KMS-11 (cell line): Measurements from ENCODE around the gene PURA.

Experiments
- H2AFZ ChIP-seq: fragments of 200-600 bp; sonication (generic); 2 replicates; pipeline ENCODE4 v1.6.1; 2016; ENCODE audit warnings: antibody characterized with exemption, mixed run types, low read depth
- H3K27ac ChIP-seq: fragments of 200-600 bp; sonication (generic); 2 replicates; pipeline ENCODE4 v1.6.1; 2016; ENCODE audit warnings: mild to moderate bottlenecking, mixed run types
- H3K27me3 ChIP-seq: fragments of 200-600 bp; sonication (generic); 2 replicates; pipeline ENCODE4 v1.6.1; 2017; ENCODE audit warnings: mild to moderate bottlenecking, low read depth, mixed run types, moderate library complexity; ENCODE audit not compliant: insufficient read depth
- H3K36me3 ChIP-seq: fragments of 200-600 bp; sonication (generic); 2 replicates; pipeline ENCODE4 v1.6.1; 2017; ENCODE audit warnings: mild to moderate bottlenecking, mixed run types; ENCODE audit not compliant: insufficient read depth
- H3K4me1 ChIP-seq: fragments of 200-600 bp; sonication (generic); 2 replicates; pipeline ENCODE4 v1.6.1; 2016; ENCODE audit warnings: mild to moderate bottlenecking, low read depth, mixed run types; ENCODE audit not compliant: poor library complexity, severe bottlenecking
- H3K4me2 ChIP-seq: fragments of 200-600 bp; sonication (generic); 2 replicates; pipeline ENCODE4 v1.7.0; 2016; ENCODE audit warnings: mild to moderate bottlenecking, mixed run types
- H3K4me3 ChIP-seq: fragments of 200-600 bp; sonication (generic); IDR thresholded peaks from 2 replicates; pipeline ENCODE4 v1.6.1; 2017; ENCODE audit warnings: low read depth, low read length, mixed read lengths; ENCODE audit not compliant: insufficient read depth
- H3K79me2 ChIP-seq: fragments of 200-600 bp; sonication (generic); 2 replicates; pipeline ENCODE4 v1.6.1; 2016; ENCODE audit warnings: low read depth, mixed run types; ENCODE audit not compliant: insufficient read depth
- H3K9ac ChIP-seq: fragments of 200-600 bp; sonication (generic); 2 replicates; pipeline ENCODE4 v1.6.1; 2016; ENCODE audit warnings: mild to moderate bottlenecking, mixed run types
- H4K20me1 ChIP-seq: fragments of 200-600 bp; sonication (generic); 2 replicates; pipeline ENCODE4 v1.6.1; 2016; ENCODE audit warnings: mild to moderate bottlenecking, mixed run types; ENCODE audit not compliant: insufficient read depth
- CTCF ChIP-seq: fragments of 200-600 bp; sonication (generic); conservative IDR thresholded peaks from 2 replicates; pipeline ENCODE4 v1.6.1; 2017; ENCODE audit warnings: low read depth, mild to moderate bottlenecking, antibody characterized with exemption, low read length, moderate library complexity, mixed read lengths

The PURA gene

GRCh38 chr5:140125637-140126036, 11.7 kb downstream of the PURA start, which contains the start of gene IGIP:
Gene IGIP, plus strand, starts transcription at chr5:140125937. Its CDS starts 2,540 bp downstream, at chr5:140128477.
- no peaks in the 10 kb centered on the region for H3K36me3 ChIP-seq
- TF ChIP-seq CTCF: no peak
- H3K79me2 ChIP-seq: 0 out of 2 replicates have a peak, but pooled peaks cover 7% of the 10 kb centered on the region
- H3K4me2 ChIP-seq: no peak within 1 kb of the TSS
- no peaks in the 10 kb centered on the region for H4K20me1 ChIP-seq
- peaks cover 21% of the 10 kb centered on the region for H3K4me1 ChIP-seq
- H3K9ac ChIP-seq: no peak within 1 kb of the TSS
- H3K27me3 ChIP-seq: no peaks in the 10 kb centered on the region
- H3K27ac ChIP-seq: no peak within 1 kb of the TSS
- H3K4me3 ChIP-seq: no peak within 1 kb of the TSS
- no peak within 1 kb of the TSS for H2AFZ ChIP-seq

- Histone ChIP-seq H3K36me3 (no peaks in the 10 kb centered on the region), H4K20me1 (no peaks in the 10 kb centered on the region), H3K27ac (no peak overlapping the region), H3K9ac (no peak overlapping the region), H3K4me3 (no peak overlapping the region), H2AFZ (no peak overlapping the region), H3K4me2 (no peak overlapping the region), H3K4me1 (peaks cover 23% of the 10 kb centered on the region), H3K79me2 (0 out of 2 replicates have a peak, but pooled peaks cover 7% of the 10 kb centered on the region), H3K27me3 (no peaks in the 10 kb centered on the region)
- no peak for TF ChIP-seq CTCF
Measured at GRCh38 chr5:140126315-140127012, 12.6 kb downstream of the PURA start.

GRCh38 chr5:140128376-140128775, 14.5 kb downstream of the PURA start:
- Histone ChIP-seq H3K4me3 (no peak overlapping the region), H3K27ac (no peak overlapping the region), H4K20me1 (no peaks in the 10 kb centered on the region), H3K4me2 (no peak overlapping the region), H3K9ac (no peak overlapping the region), H3K36me3 (no peaks in the 10 kb centered on the region), H2AFZ (no peak overlapping the region), H3K4me1 (peaks cover 20% of the 10 kb centered on the region), H3K27me3 (no peaks in the 10 kb centered on the region), H3K79me2 (0 out of 2 replicates have a peak, but pooled peaks cover 4% of the 10 kb centered on the region)
- no peak for TF ChIP-seq CTCF

GRCh38 chr5:140130949-140131733, 17.2 kb downstream of the PURA start:
- Histone ChIP-seq H3K4me2 (no peak overlapping the region), H3K4me3 (no peak overlapping the region), H3K79me2 (no peaks in the 10 kb centered on the region)

More at GRCh38 chr5:140130949-140131733, 17.2 kb downstream of the PURA start:
- H3K9ac ChIP-seq: no peak overlapping the region
- TF ChIP-seq CTCF: no peak
- no peaks in the 10 kb centered on the region for H3K27me3 ChIP-seq
- no peaks in the 10 kb centered on the region for H3K36me3 ChIP-seq
- no peaks in the 10 kb centered on the region for H4K20me1 ChIP-seq
- peaks cover 10% of the 10 kb centered on the region for H3K4me1 ChIP-seq
- H3K27ac ChIP-seq: no peak overlapping the region
- no peak overlapping the region for H2AFZ ChIP-seq
